GM10248 (cell line): ENCODE measurements around the gene NCBP2.
A peak's percentile ranks its signal among the peaks of the same experiment; 100 is the strongest.

Experiments used
- CTCF ChIA-PET: fragments of 300-600 bp; sonication (Branson Sonifier 250); formaldehyde crosslinking; extraction: SDS; loops from one replicate; lab custom pipeline; 2021; ENCODE audit warnings: antibody characterized with exemption; lab: Yijun Ruan, JAX
- POLR2A ChIA-PET: fragments of 350-650 bp; sonication (Branson Sonifier 250); formaldehyde crosslinking; extraction: SDS; loops from one replicate; lab custom pipeline; 2020; ENCODE audit warnings: antibody characterized with exemption; lab: Yijun Ruan, JAX
- DNase-seq: peaks from one replicate; pipeline ENCODE4 v3.0.0; 2012; ENCODE audit errors: extremely low spot score
- TF ChIP-seq, protein P1 (sequence below): IDR thresholded peaks from 2 replicates; pipeline ENCODE4 v1.5.1; 2012; ENCODE audit warnings: mild to moderate bottlenecking, low read depth; ENCODE audit errors: extremely low read depth, missing control alignments, control extremely low read depth

Gene NCBP2

DNA sequence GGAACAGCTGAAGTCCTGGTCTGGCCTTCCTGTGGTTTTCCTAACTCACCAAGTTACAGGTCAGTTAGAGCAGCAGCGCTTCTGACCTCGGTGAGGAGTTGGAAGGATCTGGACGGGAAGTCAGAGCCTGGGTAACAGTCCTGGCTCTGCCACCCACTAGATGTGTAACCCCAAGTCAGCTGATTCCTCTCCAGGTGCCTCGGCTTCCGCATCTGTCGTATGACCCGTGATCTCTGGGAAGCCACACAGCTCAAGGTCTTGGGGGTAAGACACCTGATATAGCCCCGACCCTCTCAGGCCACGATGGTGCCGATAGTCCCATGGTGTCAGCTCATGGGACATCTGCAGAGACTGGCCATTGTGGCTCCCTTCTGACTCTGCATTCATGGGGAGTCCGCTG lies 34.6 kb upstream of the NCBP2 start:
- CTCF ChIA-PET, result interaction anchor here (1.1 to 1.3 kb wide), 2 partner anchors 140 to 442 kb away, joined by 3 to 4 read pairs; no protein-coding TSS in a partner anchor
- POLR2A ChIA-PET, result no interaction called here
- TF ChIP-seq, protein P1, sequence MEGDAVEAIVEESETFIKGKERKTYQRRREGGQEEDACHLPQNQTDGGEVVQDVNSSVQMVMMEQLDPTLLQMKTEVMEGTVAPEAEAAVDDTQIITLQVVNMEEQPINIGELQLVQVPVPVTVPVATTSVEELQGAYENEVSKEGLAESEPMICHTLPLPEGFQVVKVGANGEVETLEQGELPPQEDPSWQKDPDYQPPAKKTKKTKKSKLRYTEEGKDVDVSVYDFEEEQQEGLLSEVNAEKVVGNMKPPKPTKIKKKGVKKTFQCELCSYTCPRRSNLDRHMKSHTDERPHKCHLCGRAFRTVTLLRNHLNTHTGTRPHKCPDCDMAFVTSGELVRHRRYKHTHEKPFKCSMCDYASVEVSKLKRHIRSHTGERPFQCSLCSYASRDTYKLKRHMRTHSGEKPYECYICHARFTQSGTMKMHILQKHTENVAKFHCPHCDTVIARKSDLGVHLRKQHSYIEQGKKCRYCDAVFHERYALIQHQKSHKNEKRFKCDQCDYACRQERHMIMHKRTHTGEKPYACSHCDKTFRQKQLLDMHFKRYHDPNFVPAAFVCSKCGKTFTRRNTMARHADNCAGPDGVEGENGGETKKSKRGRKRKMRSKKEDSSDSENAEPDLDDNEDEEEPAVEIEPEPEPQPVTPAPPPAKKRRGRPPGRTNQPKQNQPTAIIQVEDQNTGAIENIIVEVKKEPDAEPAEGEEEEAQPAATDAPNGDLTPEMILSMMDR, result no peak
- no peak for DNase-seq

GRCh38 chr3:196975349-196975748 lies 33.0 kb upstream of the NCBP2 start:
- POLR2A ChIA-PET, result interaction anchor here (0.5 kb wide), 1 partner anchor 143 kb away, joined by 7 read pairs; no protein-coding TSS in a partner anchor
- no peak for DNase-seq
- TF ChIP-seq, protein P1, result no peak
- CTCF ChIA-PET, result interaction anchor here (1.0 kb wide), 3 partner anchors 35 to 437 kb away, joined by 3 to 5 read pairs (median 3); partner anchors contain the start of gene MELTF

DNA sequence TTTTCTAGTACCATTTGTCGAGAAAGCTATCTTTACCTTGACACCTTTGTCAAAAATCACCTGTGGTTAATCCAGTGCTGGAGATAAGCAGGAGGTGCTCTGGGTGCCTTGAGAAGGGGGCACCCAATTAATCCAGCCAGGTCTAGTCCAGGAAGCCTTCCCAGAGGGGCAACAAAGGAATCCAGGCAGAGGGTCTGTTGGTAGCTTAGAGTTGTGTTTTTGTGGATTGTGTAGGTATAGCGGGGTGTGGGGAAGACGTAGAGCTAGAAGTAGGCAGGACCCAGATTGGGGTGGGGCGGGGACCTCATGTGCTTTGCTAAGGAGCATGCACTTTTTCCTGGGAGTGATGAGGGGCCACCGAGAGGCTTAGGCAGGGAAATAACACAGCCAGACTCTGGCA lies 32.3 kb upstream of the NCBP2 start:
- TF ChIP-seq, protein P1, result no peak
- ChIA-PET POLR2A (no interaction called here), CTCF (interaction anchor here (0.7 to 1.0 kb wide), 2 partner anchors 35 to 55 kb away, joined by 3 to 4 read pairs; partner anchors contain the start of gene MELTF)
- no peak for DNase-seq

GRCh38 chr3:196971094-196971698 lies 28.9 kb upstream of the NCBP2 start:
- POLR2A ChIA-PET, result no interaction called here
- DNase-seq, result no peak
- CTCF ChIA-PET, result interaction anchor here (0.8 to 2.9 kb wide), 5 partner anchors 8 to 361 kb away, joined by 3 to 18 read pairs (median 4); no protein-coding TSS in a partner anchor
- TF ChIP-seq, protein P1, result no peak

GRCh38 chr3:196970547-196971093 lies 28.3 kb upstream of the NCBP2 start:
- DNase-seq, result no peak
- ChIA-PET POLR2A (no interaction called here), CTCF (interaction anchor here (0.7 to 2.9 kb wide), 6 partner anchors 8 to 361 kb away, joined by 3 to 18 read pairs (median 3); no protein-coding TSS in a partner anchor)
- TF ChIP-seq, protein P1, result no peak

- peak; percentile 89 for DNase-seq
- ChIA-PET POLR2A (no interaction called here), CTCF (interaction anchor here (0.7 to 2.9 kb wide), 5 partner anchors 9 to 360 kb away, joined by 3 to 18 read pairs (median 3); no protein-coding TSS in a partner anchor)
- TF ChIP-seq, protein P1, result peak; percentile 95
These were observed 27.6 kb upstream of the NCBP2 start for GRCh38 chr3:196969660-196970546.
